GM19238 (cell line): ENCODE results near the gene SLC28A1.

Experiments
- DNase-seq: peaks from one replicate; pipeline ENCODE4 v3.0.0; 2011; ENCODE audit warnings: low spot score; ENCODE audit not compliant: insufficient read length

The SLC28A1 gene

DNA sequence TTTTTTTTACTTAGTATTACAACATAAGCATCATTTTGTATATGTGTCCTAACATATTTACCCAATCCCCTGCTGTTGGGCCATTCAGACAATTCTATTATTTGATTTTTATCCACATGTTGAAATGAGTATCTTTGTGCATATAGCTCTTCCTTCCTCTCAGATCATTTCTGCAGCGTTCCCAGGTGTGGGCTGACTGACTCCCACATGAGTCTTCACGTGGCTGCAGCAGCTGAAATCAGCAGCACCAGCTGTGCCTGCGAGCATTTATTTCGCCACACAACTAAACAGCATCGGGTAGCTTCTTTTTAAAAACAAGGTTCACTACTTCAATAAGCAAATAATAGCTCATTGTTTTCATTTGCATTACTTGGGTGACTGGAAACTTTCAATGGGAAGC is 52.7 kb downstream of the SLC28A1 start:
- no peak for DNase-seq

DNA sequence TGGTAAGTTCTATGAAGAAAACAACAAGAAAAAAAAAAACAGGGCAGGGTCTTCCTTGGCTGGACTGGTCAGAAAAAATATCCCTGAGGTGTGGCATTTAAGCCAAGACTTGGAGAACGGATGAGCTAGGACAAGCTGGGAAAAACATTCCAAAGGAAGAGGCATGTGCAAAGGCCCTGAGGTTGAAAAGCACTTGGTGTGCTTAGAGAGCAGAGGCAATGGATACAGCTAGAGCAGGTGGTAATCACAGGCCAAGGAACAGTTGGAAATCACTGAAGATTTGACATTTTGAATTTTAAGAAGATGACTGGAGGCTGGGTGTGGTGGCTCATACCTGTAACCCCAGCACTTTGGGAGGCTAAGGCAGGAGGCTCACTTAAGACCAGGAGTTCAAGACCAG is 54.3 kb downstream of the SLC28A1 start:
- no peak for DNase-seq

DNA sequence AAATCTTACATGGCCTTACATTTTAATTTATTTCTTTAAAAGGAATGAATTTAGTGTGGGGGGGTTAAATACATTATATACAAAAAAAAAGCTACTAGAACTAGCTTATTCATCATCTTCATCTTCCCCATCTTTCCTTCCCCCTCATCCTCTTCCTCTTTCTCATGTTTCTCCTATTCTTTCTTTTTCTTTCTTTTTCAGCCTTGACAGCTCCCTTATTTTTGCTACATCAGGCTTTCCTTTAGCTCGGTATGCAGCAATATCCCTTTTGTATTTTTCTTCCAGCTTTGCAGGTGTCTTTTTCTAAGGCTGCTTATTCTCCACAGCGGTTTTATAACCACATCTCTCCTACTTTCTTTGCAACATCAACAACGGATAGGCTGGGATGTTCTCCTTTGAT is 55.9 kb downstream of the SLC28A1 start:
- no peak for DNase-seq

DNA sequence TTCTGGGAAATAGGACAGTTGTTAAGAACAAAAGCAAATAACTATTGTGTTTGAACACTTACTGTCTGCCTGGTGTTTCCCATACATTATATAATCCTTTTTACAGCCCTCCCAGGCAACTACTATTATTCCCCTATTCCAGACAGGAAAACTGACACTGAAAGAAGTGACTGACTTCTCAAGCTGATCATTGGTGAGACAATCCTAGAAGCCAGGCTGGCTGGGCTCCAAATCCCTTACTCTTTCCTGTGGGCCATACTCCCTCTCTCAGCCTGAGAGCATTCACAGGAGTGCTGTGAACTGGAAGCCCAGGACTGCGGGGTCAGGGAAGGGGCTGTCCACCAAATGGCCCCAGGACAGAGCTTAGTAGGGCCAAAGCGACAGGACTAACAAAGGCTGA is 58.0 kb downstream of the SLC28A1 start:
- no peak for DNase-seq

DNA sequence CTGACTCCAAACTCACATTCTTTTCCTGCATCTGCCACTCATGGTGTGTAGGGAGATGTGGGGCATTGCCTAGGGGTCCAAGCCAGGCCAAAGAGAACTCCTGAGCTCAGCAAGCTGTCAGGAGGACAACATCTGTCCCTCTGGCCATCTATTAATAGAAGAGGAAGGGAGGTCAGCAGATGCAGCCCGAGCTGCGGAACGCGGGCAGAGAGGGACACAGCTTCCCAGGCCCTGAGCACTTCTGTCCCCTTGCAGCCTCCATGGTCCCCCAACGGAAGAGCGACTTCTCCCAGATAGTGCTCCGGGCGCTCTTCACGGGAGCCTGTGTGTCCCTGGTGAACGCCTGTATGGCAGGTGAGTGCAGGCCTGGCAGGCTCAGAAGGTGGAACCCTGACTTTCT is 59.8 kb downstream of the SLC28A1 start:
- no peak for DNase-seq

DNA sequence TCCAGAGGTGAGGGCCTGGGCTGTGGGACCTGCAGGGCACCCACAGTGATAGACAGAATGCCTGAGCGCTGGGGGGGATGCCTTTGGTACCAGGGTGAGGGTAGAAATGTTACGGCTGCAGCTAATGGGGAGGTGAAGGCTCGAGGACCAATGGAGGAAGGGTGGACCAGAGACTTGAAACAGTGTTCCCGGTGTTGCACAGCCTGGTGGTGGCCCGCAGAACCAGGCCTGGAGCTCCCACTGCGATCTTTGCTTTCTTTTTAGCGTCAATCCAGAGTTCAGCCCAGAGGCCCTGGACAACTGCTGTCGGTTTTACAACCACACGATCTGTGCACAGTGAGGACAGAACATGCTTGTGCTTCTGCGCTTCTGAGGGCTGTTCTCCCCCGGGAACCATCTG is 60.4 kb downstream of the SLC28A1 start:
- DNase-seq, result no peak

DNA sequence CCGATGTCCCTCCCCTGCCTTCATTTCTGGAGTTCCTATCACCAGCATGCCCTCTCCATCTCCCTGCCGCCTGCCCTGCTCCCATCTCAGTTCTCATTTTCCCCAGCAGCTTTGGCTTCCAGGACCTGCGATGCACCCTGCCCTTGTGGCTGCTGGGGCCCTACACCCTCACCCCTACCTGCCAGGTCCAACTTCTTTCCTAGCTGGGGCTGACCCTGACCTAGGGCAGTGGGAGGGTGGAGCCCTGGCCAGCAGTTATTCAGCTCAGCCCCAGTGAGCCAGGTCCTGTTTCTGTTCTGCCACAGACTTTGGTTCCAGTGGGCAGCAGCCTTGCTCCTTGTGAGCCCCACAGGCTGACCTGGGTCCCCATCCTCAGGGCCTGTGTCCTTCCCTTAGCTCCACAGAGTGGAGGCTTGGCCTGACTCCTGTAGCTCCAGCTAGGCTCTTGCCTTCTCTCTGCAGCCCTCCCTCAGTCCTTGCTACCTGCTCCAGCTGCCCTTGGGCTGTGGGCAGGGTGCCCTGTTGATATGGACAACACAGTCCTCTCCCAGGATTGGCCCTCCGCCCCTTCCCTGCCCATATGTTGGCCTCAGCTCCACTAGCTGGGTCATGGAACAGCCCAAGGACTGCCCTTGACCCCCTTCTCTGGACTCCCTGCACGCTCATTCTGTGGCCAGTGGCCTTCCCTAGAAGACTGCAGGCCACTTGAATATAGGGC is 62.5 kb downstream of the SLC28A1 start:
- DNase-seq, result no peak

DNA sequence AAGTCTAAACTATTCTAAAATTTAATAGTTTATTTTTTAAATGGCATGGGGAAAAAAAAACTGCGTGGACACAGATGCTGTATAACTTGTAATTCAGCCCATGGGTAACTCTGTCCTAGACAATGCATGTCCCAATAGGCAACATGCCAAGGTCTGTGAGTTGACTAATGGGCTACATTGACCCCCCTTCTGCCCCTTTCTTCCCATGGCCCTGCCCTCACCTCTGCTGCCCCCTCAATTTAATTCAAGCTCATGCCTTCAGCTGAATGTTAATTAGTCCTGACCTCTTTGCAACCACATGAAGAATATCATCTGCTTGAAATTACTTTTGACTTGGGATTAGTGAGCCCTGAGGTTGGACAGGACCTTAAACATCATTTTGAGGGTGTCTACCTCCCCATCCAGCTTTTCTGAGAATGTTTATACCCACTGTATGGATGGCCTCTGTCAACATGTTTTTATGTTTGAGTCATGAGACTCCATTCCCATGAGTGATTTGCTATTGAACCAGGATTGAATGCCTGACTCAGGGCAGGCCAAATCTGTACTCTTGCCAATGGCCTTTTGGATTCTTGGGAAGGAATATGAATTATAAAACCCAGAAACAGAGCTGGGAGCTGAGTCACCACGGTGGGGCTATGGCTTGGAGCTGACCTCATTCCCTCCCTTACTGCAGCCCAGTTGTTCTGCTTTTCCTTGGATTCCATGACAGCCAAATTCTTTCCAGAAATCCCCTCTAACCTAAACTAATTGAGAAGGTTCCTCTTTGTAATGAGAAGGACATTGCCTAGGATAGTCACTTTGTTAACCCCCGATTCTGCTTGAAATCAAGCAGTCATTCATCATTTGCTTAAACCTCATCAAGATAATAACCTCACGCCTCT is 63.7 kb downstream of the SLC28A1 start:
- DNase-seq, result no peak

DNA sequence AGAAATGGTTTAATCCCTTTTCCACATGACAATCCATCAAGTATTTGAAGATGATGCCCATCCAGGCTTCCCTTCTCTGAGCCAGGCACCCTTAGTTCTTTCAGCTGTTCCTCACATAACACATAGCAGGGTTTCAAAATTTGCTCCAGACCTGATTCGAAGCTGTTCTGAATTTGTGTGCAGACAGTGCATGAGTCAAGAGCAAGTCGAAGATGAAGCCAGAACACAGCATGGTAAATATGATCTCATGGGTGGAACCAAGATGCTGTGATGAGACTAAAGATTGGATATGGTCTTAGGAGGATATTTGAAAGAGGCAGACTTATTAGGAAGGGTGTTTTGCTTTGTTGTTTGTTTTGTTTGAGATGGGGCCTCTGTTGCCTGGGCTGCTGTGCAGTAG is 64.6 kb downstream of the SLC28A1 start:
- no peak for DNase-seq

DNA sequence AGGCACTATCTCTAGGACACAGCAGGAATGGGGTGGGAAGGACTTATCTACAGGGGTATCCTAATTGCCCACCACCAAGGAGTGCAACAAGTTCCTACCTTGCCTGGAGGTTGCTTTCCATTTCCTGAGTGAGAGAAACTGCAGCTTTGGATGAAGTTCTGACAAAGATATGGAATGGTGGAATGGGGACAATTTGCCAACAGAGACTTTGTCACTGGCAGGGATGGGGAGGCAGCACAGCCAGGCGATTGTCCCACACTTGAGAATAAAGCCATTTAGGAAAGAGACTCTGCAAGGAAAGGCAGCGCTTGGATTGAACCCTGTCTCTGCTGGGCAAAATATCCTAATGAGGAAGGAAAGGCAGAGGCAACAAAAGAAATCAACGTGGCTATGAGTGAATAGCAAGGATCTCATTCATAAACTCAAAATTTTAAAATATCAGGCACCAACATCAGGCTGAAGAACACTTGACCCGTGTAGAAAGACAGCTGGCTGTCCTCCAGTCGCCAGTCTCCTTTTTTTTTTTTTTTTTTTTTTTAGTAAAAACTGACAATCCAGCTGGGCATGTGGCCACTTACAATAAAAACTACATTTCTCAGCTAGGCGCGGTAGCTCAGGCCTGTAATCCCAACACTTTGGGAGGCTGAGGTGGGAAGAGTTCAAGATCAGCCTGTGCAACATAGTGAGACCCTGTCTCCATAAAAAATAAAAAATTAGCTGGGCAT is 65.5 kb downstream of the SLC28A1 start:
- no peak for DNase-seq

DNA sequence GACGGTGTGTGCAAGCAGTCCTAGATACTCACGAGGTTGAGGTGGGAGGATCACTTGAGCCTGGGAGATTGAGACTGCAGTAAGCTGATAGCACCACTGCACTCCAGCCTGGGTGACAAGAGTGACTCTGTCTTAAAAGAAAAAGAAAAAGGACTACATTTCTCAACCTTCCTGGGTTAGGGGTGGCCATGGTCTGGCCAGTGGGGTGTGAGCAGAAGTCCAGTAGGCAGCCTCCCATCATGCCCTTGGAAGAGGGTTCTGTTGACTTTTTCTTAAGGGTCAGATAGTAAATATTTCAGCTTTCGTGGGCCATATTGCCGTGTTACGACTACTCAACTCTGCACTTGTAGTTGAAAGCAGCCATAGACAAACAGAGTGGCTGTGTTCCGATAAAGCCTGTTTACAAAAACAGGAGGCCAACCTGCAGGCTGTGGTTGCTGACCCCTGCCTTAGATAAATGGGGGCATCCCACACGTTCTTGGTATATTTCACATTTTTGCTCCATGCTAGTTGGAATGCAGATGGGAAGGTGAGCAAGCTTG is 66.2 kb downstream of the SLC28A1 start:
- no peak for DNase-seq

DNA sequence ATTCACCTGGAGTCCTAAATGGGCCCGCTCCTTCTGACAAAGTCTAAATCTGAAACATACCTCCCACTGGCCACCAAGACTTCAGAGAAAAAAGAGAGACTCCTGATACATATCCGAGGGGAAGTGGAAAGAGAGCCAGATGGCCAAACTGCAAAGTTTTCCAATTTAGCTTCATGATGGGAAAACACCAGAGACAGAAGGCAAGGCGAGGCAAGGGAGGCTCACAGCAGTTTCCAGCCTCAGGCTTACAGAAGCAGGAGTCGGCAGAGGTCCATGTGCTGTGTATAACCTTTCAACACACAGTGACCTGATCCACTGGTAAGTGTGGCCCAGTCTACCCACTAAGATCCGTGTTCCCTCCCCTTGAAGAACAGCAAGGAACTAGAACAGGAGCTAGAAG is 67.3 kb downstream of the SLC28A1 start:
- DNase-seq, result no peak

DNA sequence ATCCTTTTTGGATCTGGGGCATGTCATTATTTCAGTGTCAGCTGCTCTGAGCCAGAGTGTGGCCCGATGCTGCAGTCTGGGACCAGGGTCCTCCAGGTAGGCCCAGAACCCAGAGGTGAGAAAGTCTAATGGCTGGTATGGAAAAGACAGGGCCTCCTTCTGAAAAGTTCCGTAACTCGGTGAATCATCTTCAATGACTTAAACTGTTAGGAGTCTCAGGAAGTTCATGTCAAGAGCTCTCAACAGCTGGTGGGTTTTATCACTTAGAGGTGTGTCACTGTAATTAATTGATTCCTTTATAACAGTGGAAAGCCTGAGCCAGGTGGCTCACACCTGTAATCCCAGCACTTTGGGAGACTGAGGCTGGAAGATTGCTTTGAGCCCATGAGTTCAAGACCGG is 68.7 kb downstream of the SLC28A1 start:
- DNase-seq, result no peak

DNA sequence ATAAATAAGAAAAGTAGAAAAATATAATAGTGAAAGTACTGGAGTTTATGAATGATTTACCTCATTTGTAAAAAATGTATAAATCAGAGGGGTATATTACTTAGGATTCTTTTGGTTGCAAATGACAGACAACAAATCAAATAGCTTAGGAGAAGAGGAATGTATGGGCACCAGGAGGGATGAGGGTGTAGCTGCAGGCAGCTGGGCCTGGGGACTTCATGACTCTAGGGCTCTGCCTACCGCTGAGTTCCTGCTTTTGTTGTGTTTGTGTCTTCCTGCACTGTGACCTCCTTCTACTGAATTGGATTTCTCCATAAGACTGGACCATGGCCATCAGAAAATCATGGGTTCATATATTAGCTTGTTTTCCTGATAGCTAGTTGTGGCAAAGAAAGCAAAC is 69.3 kb downstream of the SLC28A1 start:
- no peak for DNase-seq

DNA sequence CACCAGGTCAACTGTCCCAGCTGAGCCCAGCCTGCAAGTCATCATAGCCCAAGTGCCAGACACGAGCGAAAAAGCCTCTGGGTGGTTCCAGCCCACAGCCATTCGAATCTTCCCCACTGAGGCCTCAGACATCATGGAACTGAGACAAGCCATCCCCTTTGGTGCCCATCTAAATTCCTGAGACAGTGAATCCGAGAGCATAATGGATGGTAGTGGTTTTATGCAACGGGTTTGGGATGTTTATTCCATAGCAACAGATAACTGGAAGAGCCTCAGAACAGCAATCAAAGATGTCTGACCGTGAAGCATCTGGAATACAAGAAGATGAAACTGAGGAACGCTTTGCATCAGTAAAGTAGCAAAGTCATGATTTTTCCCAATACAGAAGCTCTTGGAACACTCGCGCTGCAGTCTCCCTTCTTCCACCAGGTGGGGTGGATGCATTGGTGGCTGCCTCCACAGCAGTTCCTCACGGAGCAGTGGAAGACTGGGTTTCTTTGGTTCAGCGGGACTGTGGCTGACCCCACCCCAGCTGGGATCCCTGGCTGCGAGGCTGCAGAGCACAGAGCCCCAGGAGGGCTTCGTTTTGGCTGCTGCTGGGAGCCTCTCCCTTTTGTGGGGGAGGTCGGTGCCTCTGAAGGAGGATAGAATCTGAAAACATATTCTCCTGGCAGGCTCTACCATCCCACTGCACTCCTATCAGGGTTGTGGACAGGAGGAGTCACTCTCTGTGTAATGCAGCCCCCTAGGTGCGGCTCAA is 70.8 kb downstream of the SLC28A1 start:
- DNase-seq, result peak; percentile 27

DNA sequence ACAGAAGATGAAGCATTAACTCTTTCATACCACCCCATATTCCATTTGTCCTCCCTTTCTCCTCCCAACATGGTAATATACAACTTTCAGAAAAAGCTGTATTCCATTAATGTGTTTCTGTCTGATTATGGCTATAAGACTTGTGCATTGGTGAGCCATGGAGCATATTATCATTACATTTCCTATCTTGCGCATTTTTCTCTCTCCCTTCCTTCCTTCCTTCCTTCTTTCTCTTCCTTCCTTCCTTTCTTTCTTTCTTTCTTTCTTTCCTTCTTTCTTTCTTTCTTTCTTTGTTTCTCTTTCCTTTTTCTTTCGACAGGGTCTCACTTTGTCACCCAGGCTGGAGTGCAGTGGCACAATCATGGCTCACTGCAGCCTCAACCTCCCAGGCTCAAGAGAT is 71.7 kb downstream of the SLC28A1 start:
- DNase-seq, result no peak

DNA sequence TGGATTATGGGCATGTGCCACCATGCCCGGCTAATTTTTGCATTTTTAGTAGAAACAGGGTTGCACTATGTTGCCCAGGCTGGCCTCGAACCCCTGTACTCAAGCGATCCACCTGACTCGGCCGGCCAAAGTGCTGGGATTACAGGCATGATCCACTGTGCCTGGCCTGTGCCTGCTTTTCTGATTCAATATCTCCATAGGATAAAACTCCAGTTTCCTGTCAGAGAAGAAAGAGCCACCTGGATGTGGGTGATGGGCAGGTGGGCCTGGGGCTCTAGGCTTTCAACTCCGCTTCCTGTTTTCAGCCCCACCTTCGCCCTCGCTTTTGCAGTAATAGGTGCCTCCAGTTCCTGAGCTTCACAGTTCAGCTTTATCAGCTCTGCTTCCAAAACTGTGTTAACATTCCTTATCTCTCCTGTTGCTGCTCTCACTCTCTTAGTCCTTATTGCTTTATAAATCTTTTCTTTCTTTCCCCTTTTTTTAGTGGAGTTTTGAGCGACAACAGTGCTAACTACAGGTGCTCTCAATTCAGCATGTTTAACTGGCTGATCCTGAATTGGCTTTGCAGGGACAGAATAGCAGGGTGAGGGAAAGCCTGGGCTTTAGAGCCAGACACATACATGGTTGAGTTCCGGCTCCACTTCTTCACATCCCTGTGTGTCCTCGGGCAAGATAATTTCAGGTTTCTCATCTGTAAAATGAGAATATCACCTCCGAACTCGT is 76.1 kb downstream of the SLC28A1 start:
- no peak for DNase-seq

DNA sequence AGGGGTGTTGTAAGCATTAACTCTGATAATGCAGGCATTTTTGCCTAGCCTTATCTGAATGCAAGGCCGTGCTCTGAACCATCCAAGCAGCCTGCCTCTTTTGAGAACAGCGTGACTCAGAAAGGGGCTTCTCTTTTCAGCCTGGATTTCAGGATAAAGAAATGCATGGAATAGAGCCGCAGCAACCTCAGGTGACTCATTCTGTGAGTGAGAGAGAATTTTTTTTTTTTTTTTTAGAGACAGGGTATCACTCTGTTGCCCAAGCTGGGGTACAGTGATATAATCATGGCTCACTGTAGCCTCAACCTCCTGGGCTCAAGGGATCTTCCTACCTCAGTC is 76.6 kb downstream of the SLC28A1 start:
- no peak for DNase-seq

DNA sequence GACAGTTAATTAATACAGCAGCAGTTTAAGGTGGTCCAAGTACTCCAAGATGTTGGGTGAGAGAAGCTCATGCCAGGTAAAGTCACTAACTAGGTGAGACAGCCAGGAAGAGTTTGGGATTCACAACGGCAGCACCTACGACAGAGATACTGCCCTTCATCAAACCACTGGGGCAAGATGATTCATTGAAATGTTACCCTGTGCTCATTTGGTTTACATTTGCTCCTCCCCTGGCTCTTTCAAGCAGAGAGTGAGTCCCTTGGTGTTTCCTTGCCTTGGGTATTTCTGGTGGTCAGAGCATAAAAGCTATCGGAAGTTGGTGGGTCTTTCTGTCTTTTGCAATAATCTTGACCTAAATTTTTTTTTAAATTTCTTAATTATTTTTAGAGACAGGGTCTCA is 77.2 kb downstream of the SLC28A1 start:
- no peak for DNase-seq

DNA sequence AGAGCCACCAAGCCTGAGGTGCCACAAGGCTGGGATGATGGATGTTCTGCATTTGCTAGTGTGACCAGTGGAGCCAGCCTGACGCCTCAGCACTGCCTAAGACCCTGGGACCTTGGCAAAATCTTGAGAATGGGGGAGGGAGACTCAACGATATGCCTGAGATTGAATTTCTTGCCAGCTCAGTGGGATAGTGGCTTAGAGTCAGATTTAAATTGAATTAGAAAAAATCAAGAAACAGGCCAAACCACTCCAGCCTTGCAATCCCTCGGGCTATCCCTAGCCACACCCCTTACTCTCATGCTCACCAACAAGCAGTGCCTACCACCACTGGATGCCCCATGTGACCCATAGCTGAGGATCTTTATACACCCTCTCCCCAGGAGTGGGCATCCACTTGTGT is 78.5 kb downstream of the SLC28A1 start:
- no peak for DNase-seq

DNA sequence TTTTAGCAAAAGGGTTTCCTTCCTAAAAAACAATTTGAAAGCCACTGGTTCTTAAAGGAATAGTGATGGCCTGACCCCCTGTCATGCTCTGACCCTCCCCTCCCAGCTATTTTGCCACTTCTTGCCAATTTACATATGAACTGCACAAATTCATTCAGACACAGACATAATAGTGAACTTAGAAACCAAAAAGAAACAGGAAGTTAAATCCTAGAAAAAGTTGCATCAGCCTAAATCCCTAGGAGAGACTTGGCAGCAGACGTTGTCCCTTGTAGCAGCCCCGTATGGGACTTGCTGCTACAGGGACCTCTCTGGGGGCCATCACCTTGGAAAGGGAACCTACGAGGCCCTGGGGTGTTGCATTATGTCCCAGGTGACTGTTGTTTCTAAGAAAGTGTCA is 82.9 kb downstream of the SLC28A1 start:
- no peak for DNase-seq
